ENCODE measurements around the gene UGT2A1.

The UGT2A1 gene

GRCh38 chr4:69584135-69584534 lies 68.9 kb downstream of the UGT2A1 start:
- DNase-seq, result no peak

GRCh38 chr4:69583543-69583942 lies 69.5 kb downstream of the UGT2A1 start:
- DNase-seq, result no peak

GRCh38 chr4:69577245-69577644 lies 75.8 kb downstream of the UGT2A1 start:
- no peak for DNase-seq

GRCh38 chr4:69576251-69576877 lies 76.7 kb downstream of the UGT2A1 start:
- DNase-seq, result peak; percentile 2

- no peak for DNase-seq
Measured at GRCh38 chr4:69568787-69569186, 84.3 kb downstream of the UGT2A1 start.

- DNase-seq, result no peak
Measured at GRCh38 chr4:69563424-69563823, 89.6 kb downstream of the UGT2A1 start.

- no peak for DNase-seq
Measured at GRCh38 chr4:69549651-69550050, 103.4 kb downstream of the UGT2A1 start.

- no peak for DNase-seq
Measured at GRCh38 chr4:69546134-69546765, 106.8 kb downstream of the UGT2A1 start.
